ENCODE results near the gene TBC1D21. TPM values are rescaled to one million over a fixed set of nuclear protein-coding genes. Genes with fewer than 3 reads are reported as not detected.

Gene TBC1D21
- polyA plus RNA-seq, 1 donor from 2014 or later: not detected

- H3K27ac ChIP-seq (ENCODE audit: low read length): no peak overlapping the region
- H2AFZ ChIP-seq (ENCODE audit: low read depth, low read length): no peak overlapping the region
- no peak overlapping the region for H3K4me2 ChIP-seq (ENCODE audit: low read length)
- no peaks in the 10 kb centered on the region for H3K79me2 ChIP-seq (replicated peaks; ENCODE audit: insufficient read depth, low read length)
- peaks cover 4% of the 10 kb centered on the region for H3K9me3 ChIP-seq (ENCODE audit: low read length)
- TF ChIP-seq REST (IDR thresholded peaks at IDR 0.05; ENCODE audit: borderline replicate concordance): no peak
- no peak for TF ChIP-seq TAF1 (IDR thresholded peaks at IDR 0.05; ENCODE audit: low read depth)
- TF ChIP-seq SMC3 (conservative IDR thresholded peaks at IDR 0.05; ENCODE audit: poor library complexity): no peak
- TF ChIP-seq POLR2AphosphoS5 (IDR thresholded peaks at IDR 0.05): no peak
- no peak for TF ChIP-seq EZH2 (IDR thresholded peaks at IDR 0.05; ENCODE audit: borderline replicate concordance, insufficient read depth, low read length, poor library complexity, severe bottlenecking)
- TF ChIP-seq MXI1 (conservative IDR thresholded peaks at IDR 0.05; ENCODE audit: poor library complexity, severe bottlenecking): no peak
- no peak for TF ChIP-seq EP300 (conservative IDR thresholded peaks at IDR 0.05; ENCODE audit: poor library complexity, severe bottlenecking)
- no peak for TF ChIP-seq RAD21 (conservative IDR thresholded peaks at IDR 0.05)
- no peak for TF ChIP-seq CTCF (IDR thresholded peaks at IDR 0.05; ENCODE audit: poor library complexity, severe bottlenecking)
- no peaks in the 10 kb centered on the region for H3K27me3 ChIP-seq (ENCODE audit: insufficient read depth, low read depth, low read length)
- no peak overlapping the region for H3K9ac ChIP-seq (ENCODE audit: low read length)
- no peaks in the 10 kb centered on the region for H3K36me3 ChIP-seq (ENCODE audit: insufficient read depth, low read length)
- H3F3A ChIP-seq (ENCODE audit: insufficient read depth, low read length, poor library complexity, severe bottlenecking): no peaks in the 10 kb centered on the region
- H3K4me3 ChIP-seq (ENCODE audit: low read length): no peak overlapping the region
- H3K9me2 ChIP-seq (ENCODE audit: insufficient read depth, low read length): no peaks in the 10 kb centered on the region
- H4K20me1 ChIP-seq (ENCODE audit: insufficient read depth): no peaks in the 10 kb centered on the region
These were observed 46.3 kb downstream of the TBC1D21 start for GRCh38 chr15:73919706-73920105.

GRCh38 chr15:73921254-73921925 lies 48.0 kb downstream of the TBC1D21 start:
- Histone ChIP-seq H3K79me2 (replicated peaks; ENCODE audit: insufficient read depth, low read length) (no peaks in the 10 kb centered on the region), H3K4me3 (ENCODE audit: low read length) (no peak overlapping the region), H3K36me3 (ENCODE audit: insufficient read depth, low read length) (no peaks in the 10 kb centered on the region), H3K4me2 (ENCODE audit: low read length) (no peak overlapping the region), H2AFZ (ENCODE audit: low read depth, low read length) (no peak overlapping the region), H3F3A (ENCODE audit: insufficient read depth, low read length, poor library complexity, severe bottlenecking) (no peaks in the 10 kb centered on the region), H4K20me1 (ENCODE audit: insufficient read depth) (no peaks in the 10 kb centered on the region), H3K9ac (ENCODE audit: low read length) (no peak overlapping the region), H3K9me2 (ENCODE audit: insufficient read depth, low read length) (no peaks in the 10 kb centered on the region), H3K9me3 (ENCODE audit: low read length) (peaks cover 4% of the 10 kb centered on the region), H3K27me3 (ENCODE audit: insufficient read depth, low read depth, low read length) (peaks cover 7% of the 10 kb centered on the region), H3K27ac (ENCODE audit: low read length) (no peak overlapping the region)
- no peak for TF ChIP-seq SMC3 (conservative IDR thresholded peaks at IDR 0.05; ENCODE audit: poor library complexity)

Measured in neural cell (in vitro differentiated cells).